ENCODE measurements around the gene ABLIM3.
"Not testable (repeated sequence)": the region's sequence is repeated elsewhere in the genome, so short reads cannot be mapped to it uniquely, and the experiment has no call there.

The ABLIM3 gene

GRCh38 chr5:149177339-149177843 is 36.1 kb downstream of the ABLIM3 start:
- H3K27me3 ChIP-seq (ENCODE audit: low read depth, low read length) = no peaks in the 10 kb centered on the region
- no peaks in the 10 kb centered on the region for H3K9me3 ChIP-seq (ENCODE audit: control insufficient read depth in 1 of 2, low read length in 2 of 2)
- peaks cover 0 to 15% of the 10 kb centered on the region in 2 donors for H3K4me1 ChIP-seq (ENCODE audit: control insufficient read depth in 1 of 2, insufficient read depth in 2 of 2, low read length in 2 of 2)
- peaks cover 0 to 10% of the 10 kb centered on the region in 2 donors for H3K36me3 ChIP-seq (ENCODE audit: control insufficient read depth in 1 of 2, insufficient read depth in 2 of 2, low read length in 2 of 2)
- H3K4me3 ChIP-seq (ENCODE audit: low read depth in 1 of 2, low read length in 2 of 2) = no peak overlapping the region
- H3K27ac ChIP-seq (ENCODE audit: low read length) = no peak overlapping the region

GRCh38 chr5:149177911-149178565 is 36.7 kb downstream of the ABLIM3 start:
- H3K4me1 ChIP-seq (ENCODE audit: control insufficient read depth in 1 of 2, insufficient read depth in 2 of 2, low read length in 2 of 2) = peaks cover 0 to 15% of the 10 kb centered on the region in 2 donors
- H3K27me3 ChIP-seq (ENCODE audit: low read depth, low read length) = no peaks in the 10 kb centered on the region
- H3K4me3 ChIP-seq (ENCODE audit: low read depth in 1 of 2, low read length in 2 of 2) = no peak overlapping the region
- H3K27ac ChIP-seq (ENCODE audit: low read length) = no peak overlapping the region
- H3K9me3 ChIP-seq (ENCODE audit: control insufficient read depth in 1 of 2, low read length in 2 of 2) = no peaks in the 10 kb centered on the region
- peaks cover 0 to 7% of the 10 kb centered on the region in 2 donors for H3K36me3 ChIP-seq (ENCODE audit: control insufficient read depth in 1 of 2, insufficient read depth in 2 of 2, low read length in 2 of 2)

- no peak overlapping the region for H3K4me3 ChIP-seq (ENCODE audit: low read depth in 1 of 2, low read length in 2 of 2)
- H3K27me3 ChIP-seq (ENCODE audit: low read depth, low read length) = no peaks in the 10 kb centered on the region
- no peak overlapping the region for H3K27ac ChIP-seq (ENCODE audit: low read length)
- H3K36me3 ChIP-seq (ENCODE audit: control insufficient read depth in 1 of 2, insufficient read depth in 2 of 2, low read length in 2 of 2) = peaks cover 0 to 8% of the 10 kb centered on the region in 2 donors
- H3K9me3 ChIP-seq (ENCODE audit: control insufficient read depth in 1 of 2, low read length in 2 of 2) = no peaks in the 10 kb centered on the region
- H3K4me1 ChIP-seq (ENCODE audit: control insufficient read depth in 1 of 2, insufficient read depth in 2 of 2, low read length in 2 of 2) = no peaks in the 10 kb centered on the region
Observed at GRCh38 chr5:149181732-149182131, 40.4 kb downstream of the ABLIM3 start.

GRCh38 chr5:149182241-149182640 is 40.9 kb downstream of the ABLIM3 start:
- Histone ChIP-seq H3K27ac (ENCODE audit: low read length) (no peak overlapping the region), H3K27me3 (ENCODE audit: low read depth, low read length) (no peaks in the 10 kb centered on the region), H3K36me3 (ENCODE audit: control insufficient read depth in 1 of 2, insufficient read depth in 2 of 2, low read length in 2 of 2) (peaks cover 0 to 8% of the 10 kb centered on the region in 2 donors), H3K4me3 (ENCODE audit: low read depth in 1 of 2, low read length in 2 of 2) (no peak overlapping the region), H3K9me3 (ENCODE audit: control insufficient read depth in 1 of 2, low read length in 2 of 2) (no peaks in the 10 kb centered on the region), H3K4me1 (ENCODE audit: control insufficient read depth in 1 of 2, insufficient read depth in 2 of 2, low read length in 2 of 2) (no peaks in the 10 kb centered on the region)

- H3K4me1 ChIP-seq (ENCODE audit: control insufficient read depth in 1 of 2, insufficient read depth in 2 of 2, low read length in 2 of 2) = no peaks in the 10 kb centered on the region
Observed at GRCh38 chr5:149185067-149185466, 43.8 kb downstream of the ABLIM3 start.

GRCh38 chr5:149186506-149186905 is 45.2 kb downstream of the ABLIM3 start:
- Histone ChIP-seq H3K9me3 (ENCODE audit: control insufficient read depth in 1 of 2, low read length in 2 of 2) (no peaks in the 10 kb centered on the region), H3K4me3 (ENCODE audit: low read depth in 1 of 2, low read length in 2 of 2) (no peak overlapping the region), H3K27ac (ENCODE audit: low read length) (no peak overlapping the region), H3K36me3 (ENCODE audit: control insufficient read depth in 1 of 2, insufficient read depth in 2 of 2, low read length in 2 of 2) (peaks cover 0 to 8% of the 10 kb centered on the region in 2 donors), H3K4me1 (ENCODE audit: control insufficient read depth in 1 of 2, insufficient read depth in 2 of 2, low read length in 2 of 2) (no peaks in the 10 kb centered on the region), H3K27me3 (ENCODE audit: low read depth, low read length) (no peaks in the 10 kb centered on the region)

More at GRCh38 chr5:149185067-149185466, 43.8 kb downstream of the ABLIM3 start:
- Histone ChIP-seq H3K27ac (ENCODE audit: low read length) (no peak overlapping the region), H3K9me3 (ENCODE audit: control insufficient read depth in 1 of 2, low read length in 2 of 2) (no peaks in the 10 kb centered on the region), H3K27me3 (ENCODE audit: low read depth, low read length) (no peaks in the 10 kb centered on the region), H3K4me3 (ENCODE audit: low read depth in 1 of 2, low read length in 2 of 2) (no peak overlapping the region), H3K36me3 (ENCODE audit: control insufficient read depth in 1 of 2, insufficient read depth in 2 of 2, low read length in 2 of 2) (peaks cover 0 to 8% of the 10 kb centered on the region in 2 donors)

- H3K27ac ChIP-seq (ENCODE audit: low read length); H3K4me3 ChIP-seq (ENCODE audit: low read depth in 1 of 2, low read length in 2 of 2); H3K9me3 ChIP-seq (ENCODE audit: control insufficient read depth in 1 of 2, low read length in 2 of 2); H3K27me3 ChIP-seq (ENCODE audit: low read depth, low read length); H3K36me3 ChIP-seq (ENCODE audit: control insufficient read depth in 1 of 2, insufficient read depth in 2 of 2, low read length in 2 of 2); H3K4me1 ChIP-seq (ENCODE audit: control insufficient read depth in 1 of 2, insufficient read depth in 2 of 2, low read length in 2 of 2): not testable (repeated sequence)
Observed at GRCh38 chr5:149187617-149188016, 46.3 kb downstream of the ABLIM3 start.

GRCh38 chr5:149188383-149188782 is 47.1 kb downstream of the ABLIM3 start:
- H3K36me3 ChIP-seq (ENCODE audit: control insufficient read depth in 1 of 2, insufficient read depth in 2 of 2, low read length in 2 of 2) = peaks cover 0 to 7% of the 10 kb centered on the region in 2 donors
- no peaks in the 10 kb centered on the region for H3K9me3 ChIP-seq (ENCODE audit: control insufficient read depth in 1 of 2, low read length in 2 of 2)
- no peak overlapping the region for H3K4me3 ChIP-seq (ENCODE audit: low read depth in 1 of 2, low read length in 2 of 2)
- no peaks in the 10 kb centered on the region for H3K4me1 ChIP-seq (ENCODE audit: control insufficient read depth in 1 of 2, insufficient read depth in 2 of 2, low read length in 2 of 2)
- no peaks in the 10 kb centered on the region for H3K27me3 ChIP-seq (ENCODE audit: low read depth, low read length)
- no peak overlapping the region for H3K27ac ChIP-seq (ENCODE audit: low read length)

GRCh38 chr5:149195337-149195887 is 54.1 kb downstream of the ABLIM3 start:
- Histone ChIP-seq H3K4me1 (ENCODE audit: control insufficient read depth in 1 of 2, insufficient read depth in 2 of 2, low read length in 2 of 2) (no peaks in the 10 kb centered on the region), H3K4me3 (ENCODE audit: low read depth in 1 of 2, low read length in 2 of 2) (no peak overlapping the region), H3K9me3 (ENCODE audit: control insufficient read depth in 1 of 2, low read length in 2 of 2) (no peaks in the 10 kb centered on the region), H3K27me3 (ENCODE audit: low read depth, low read length) (no peaks in the 10 kb centered on the region), H3K36me3 (ENCODE audit: control insufficient read depth in 1 of 2, insufficient read depth in 2 of 2, low read length in 2 of 2) (peaks cover 0 to 4% of the 10 kb centered on the region in 2 donors), H3K27ac (ENCODE audit: low read length) (no peak overlapping the region)

GRCh38 chr5:149195962-149196361 is 54.7 kb downstream of the ABLIM3 start:
- Histone ChIP-seq H3K27ac (ENCODE audit: low read length) (no peak overlapping the region), H3K4me3 (ENCODE audit: low read depth in 1 of 2, low read length in 2 of 2) (no peak overlapping the region), H3K9me3 (ENCODE audit: control insufficient read depth in 1 of 2, low read length in 2 of 2) (no peaks in the 10 kb centered on the region), H3K27me3 (ENCODE audit: low read depth, low read length) (no peaks in the 10 kb centered on the region), H3K4me1 (ENCODE audit: control insufficient read depth in 1 of 2, insufficient read depth in 2 of 2, low read length in 2 of 2) (no peaks in the 10 kb centered on the region), H3K36me3 (ENCODE audit: control insufficient read depth in 1 of 2, insufficient read depth in 2 of 2, low read length in 2 of 2) (peaks cover 0 to 4% of the 10 kb centered on the region in 2 donors)

- Histone ChIP-seq H3K4me1 (ENCODE audit: control insufficient read depth in 1 of 2, insufficient read depth in 2 of 2, low read length in 2 of 2) (no peaks in the 10 kb centered on the region), H3K27ac (ENCODE audit: low read length) (no peak overlapping the region), H3K27me3 (ENCODE audit: low read depth, low read length) (no peaks in the 10 kb centered on the region), H3K9me3 (ENCODE audit: control insufficient read depth in 1 of 2, low read length in 2 of 2) (no peaks in the 10 kb centered on the region), H3K4me3 (ENCODE audit: low read depth in 1 of 2, low read length in 2 of 2) (no peak overlapping the region), H3K36me3 (ENCODE audit: control insufficient read depth in 1 of 2, insufficient read depth in 2 of 2, low read length in 2 of 2) (peaks cover 0 to 7% of the 10 kb centered on the region in 2 donors)
Observed at GRCh38 chr5:149198148-149198547, 56.9 kb downstream of the ABLIM3 start.
